ENCODE data around the gene BBOF1.

DNA sequence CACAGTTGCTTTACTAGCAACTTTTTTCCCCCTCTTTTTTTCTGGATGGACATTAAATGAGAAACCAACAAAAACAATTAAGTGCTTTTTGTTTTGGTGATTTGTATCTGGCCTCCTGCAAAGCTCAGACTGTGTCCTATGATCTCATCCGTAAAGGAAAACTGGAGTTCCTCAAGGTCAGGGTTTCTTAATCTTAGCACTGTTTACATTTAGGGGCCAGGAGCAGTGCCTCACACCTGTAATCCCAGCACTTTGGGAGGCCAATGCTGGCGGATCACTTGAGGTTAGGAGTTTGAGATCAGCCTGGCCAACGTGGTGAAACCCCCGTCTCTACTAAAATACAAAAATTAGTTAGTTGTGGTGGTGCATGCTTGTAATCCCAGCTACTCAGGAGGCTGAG lies 28.1 kb upstream of the BBOF1 start:
- no peak for TF ChIP-seq EZH2 (IDR thresholded peaks at IDR 0.05; ENCODE audit: borderline replicate concordance)
- TF ChIP-seq, protein P1, sequence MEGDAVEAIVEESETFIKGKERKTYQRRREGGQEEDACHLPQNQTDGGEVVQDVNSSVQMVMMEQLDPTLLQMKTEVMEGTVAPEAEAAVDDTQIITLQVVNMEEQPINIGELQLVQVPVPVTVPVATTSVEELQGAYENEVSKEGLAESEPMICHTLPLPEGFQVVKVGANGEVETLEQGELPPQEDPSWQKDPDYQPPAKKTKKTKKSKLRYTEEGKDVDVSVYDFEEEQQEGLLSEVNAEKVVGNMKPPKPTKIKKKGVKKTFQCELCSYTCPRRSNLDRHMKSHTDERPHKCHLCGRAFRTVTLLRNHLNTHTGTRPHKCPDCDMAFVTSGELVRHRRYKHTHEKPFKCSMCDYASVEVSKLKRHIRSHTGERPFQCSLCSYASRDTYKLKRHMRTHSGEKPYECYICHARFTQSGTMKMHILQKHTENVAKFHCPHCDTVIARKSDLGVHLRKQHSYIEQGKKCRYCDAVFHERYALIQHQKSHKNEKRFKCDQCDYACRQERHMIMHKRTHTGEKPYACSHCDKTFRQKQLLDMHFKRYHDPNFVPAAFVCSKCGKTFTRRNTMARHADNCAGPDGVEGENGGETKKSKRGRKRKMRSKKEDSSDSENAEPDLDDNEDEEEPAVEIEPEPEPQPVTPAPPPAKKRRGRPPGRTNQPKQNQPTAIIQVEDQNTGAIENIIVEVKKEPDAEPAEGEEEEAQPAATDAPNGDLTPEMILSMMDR (IDR thresholded peaks at IDR 0.05; ENCODE audit: poor library complexity), result no peak
